OCI-LY1 (cell line): Measurements from ENCODE around the gene ZNF530.

Experiments
- EZH2 ChIP-seq: fragments of 200-600 bp; sonication (generic), shearing (Covaris generic); IDR thresholded peaks from 2 replicates; pipeline ENCODE4 v1.8.0; 2017; ENCODE audit warnings: borderline replicate concordance, mixed run types, mild to moderate bottlenecking, antibody characterized with exemption, low read length, moderate library complexity, mixed read lengths
- TF ChIP-seq, protein P1 (sequence below): fragments of 200-600 bp; sonication (generic), shearing (Covaris generic); IDR thresholded peaks from 2 replicates; pipeline ENCODE4 v1.5.1; 2017; ENCODE audit warnings: mild to moderate bottlenecking, antibody characterized with exemption, low read length, moderate library complexity, mixed read lengths

GRCh38 chr19:57566396-57567265 is 33.1 kb upstream of the ZNF530 start:
- TF ChIP-seq, protein P1, sequence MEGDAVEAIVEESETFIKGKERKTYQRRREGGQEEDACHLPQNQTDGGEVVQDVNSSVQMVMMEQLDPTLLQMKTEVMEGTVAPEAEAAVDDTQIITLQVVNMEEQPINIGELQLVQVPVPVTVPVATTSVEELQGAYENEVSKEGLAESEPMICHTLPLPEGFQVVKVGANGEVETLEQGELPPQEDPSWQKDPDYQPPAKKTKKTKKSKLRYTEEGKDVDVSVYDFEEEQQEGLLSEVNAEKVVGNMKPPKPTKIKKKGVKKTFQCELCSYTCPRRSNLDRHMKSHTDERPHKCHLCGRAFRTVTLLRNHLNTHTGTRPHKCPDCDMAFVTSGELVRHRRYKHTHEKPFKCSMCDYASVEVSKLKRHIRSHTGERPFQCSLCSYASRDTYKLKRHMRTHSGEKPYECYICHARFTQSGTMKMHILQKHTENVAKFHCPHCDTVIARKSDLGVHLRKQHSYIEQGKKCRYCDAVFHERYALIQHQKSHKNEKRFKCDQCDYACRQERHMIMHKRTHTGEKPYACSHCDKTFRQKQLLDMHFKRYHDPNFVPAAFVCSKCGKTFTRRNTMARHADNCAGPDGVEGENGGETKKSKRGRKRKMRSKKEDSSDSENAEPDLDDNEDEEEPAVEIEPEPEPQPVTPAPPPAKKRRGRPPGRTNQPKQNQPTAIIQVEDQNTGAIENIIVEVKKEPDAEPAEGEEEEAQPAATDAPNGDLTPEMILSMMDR: no peak
- no peak for TF ChIP-seq EZH2
